GM18909 (cell line): Measurements from ENCODE around the gene CRYGA.

ENCODE experiments used
- ATAC-seq: cut with Tn5 transposase; IDR thresholded peaks from one replicate; pipeline ENCODE4 v1.9.1; 2021; ENCODE audit warnings: mild to moderate bottlenecking; ENCODE audit not compliant: unreplicated experiment, poor library complexity

CRYGA gene, protein sequence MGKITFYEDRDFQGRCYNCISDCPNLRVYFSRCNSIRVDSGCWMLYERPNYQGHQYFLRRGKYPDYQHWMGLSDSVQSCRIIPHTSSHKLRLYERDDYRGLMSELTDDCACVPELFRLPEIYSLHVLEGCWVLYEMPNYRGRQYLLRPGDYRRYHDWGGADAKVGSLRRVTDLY

DNA sequence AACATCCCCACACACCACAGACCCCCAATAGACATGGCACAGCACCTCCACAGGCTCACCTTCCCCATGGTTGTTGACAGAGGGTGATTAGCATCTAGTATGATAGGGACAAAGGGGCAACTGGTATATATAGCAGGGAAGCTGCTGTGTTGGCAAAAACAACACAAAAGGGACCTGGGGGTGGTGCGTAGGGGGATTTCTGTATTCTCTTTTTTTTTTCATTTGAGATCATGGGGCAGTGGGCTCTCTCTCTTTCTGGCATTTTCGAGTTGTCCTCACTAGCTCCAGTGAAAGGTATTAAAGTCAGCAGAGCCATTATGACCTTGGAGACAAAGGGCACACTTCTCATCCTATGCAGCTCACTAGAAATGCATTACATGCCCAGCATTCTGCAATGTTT, at the start of gene CRYGA:
Gene CRYGA, minus strand, starts transcription at position 101 of the 400 bp plus-strand sequence. Its CDS starts 33 bp downstream, at position 68.
- ATAC-seq = no peak

- no peak for ATAC-seq
Measured at GRCh38 chr2:208210688-208211451, 47.5 kb upstream of the CRYGA start.

- no peak for ATAC-seq
Measured at GRCh38 chr2:208208335-208209085, 45.1 kb upstream of the CRYGA start.

DNA sequence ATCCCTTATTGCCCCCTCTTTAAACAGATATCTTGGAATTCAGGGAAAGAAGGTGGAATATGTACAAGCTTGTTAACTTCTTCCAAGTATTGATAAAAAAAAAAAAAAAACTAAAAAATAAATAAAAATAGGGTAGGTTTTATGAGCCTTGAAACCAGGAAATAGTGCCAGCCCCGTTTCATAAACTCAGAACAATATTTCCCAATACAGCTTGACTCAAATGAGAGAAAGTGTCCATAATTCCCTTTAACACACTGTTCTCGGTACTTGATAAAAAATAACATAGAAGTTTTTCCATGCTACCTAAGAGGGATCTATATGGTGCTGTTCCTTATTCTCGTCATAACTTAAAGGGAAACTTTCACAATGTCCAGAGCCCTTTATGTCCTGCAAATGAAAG, 44.4 kb upstream of the CRYGA start:
- no peak for ATAC-seq

- ATAC-seq = no peak
Measured at GRCh38 chr2:208204166-208204565, 40.8 kb upstream of the CRYGA start.

DNA sequence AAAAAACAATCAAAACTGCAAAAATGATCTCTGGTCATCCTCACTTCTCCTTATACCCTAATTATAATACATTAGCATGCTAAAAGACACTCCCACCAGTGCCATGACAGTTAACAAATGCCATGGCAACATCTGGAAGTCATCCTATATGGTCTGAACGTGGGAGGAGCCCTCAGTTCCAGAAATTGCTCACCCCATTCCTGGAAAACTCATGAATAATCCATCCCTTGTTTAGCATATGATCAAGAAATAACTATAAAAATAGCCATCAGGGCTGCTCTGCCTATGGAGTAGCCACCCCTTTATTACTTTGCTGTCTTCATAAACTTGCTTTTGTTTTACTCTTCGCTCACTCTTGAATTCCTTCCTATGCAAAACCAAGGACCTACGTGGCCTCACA, 32.1 kb upstream of the CRYGA start:
- ATAC-seq = no peak

DNA sequence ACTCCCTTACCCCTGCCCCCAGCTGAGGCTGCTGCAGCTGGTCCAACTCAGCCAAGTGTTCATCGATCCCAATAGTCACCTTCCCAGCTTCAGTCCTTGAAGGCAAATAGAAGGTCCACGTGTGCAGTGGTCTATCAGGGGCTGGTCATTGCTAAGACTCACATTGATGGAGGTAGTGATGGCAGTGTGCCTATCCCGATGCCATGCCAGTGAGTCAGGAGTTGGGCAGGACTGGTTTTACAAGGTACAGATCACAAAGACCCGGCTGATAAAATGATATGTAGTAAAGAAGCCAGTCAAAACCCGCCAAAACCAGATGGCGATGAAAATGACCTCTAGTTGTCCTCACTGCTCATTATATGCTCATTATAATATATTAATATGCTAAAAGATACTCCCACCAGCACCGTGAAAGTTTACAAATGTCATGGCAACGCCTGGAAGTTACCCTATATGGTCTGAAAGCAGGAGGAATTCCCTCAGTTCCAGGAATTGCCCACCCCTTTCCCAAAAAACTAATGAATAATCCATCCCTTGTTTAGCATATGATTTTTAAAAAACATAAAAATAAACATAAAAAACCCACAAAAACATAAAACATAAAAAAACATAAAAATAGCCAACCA, 29.3 kb upstream of the CRYGA start:
- ATAC-seq = no peak

GRCh38 chr2:208189810-208190503, 26.6 kb upstream of the CRYGA start, which contains the start of gene C2orf80:
Gene C2orf80 (minus strand): TSS chr2:208190030. CDS start chr2:208186986, 3,044 bp downstream.
- ATAC-seq = no peak

- ATAC-seq = no peak
Measured at GRCh38 chr2:208189069-208189809, 25.9 kb upstream of the CRYGA start.

DNA sequence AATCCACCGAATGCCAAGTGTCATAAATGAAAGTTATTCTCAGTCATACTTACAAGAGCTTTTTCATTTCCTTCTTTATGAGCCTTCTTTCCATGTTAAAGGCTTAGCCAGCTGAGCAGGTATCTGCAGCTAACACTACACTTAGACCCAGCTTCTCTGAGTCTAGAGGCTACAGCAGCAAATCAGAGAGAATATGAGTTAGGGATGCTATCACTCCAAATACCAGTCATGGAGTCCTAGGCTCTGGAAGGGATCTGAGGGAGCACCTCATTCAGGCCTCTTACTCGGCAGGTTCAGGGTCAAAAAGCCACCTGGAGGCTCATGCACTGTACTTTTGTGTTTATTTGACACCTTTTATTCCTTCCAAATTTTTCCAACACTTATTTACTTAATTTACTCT, 23.5 kb upstream of the CRYGA start:
- no peak for ATAC-seq

DNA sequence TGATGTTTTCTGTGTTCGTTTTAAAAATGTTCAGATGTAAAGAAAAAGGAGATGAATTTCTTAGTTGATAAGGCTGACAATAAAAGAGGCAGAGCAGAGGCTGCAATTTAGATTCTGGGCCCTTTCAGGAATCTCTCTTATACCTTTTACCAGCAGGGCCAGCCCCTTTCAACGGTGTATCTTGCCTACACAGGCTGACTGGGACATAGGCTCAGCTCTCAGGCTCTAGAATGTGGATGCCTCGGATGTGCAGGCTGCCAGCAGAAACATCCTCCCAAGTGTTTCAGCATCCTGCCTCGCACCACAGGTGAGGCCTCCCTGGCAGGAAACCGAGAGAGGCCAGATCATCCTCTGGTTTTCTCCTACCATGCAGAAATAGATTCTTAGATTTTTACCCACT, 23.1 kb upstream of the CRYGA start:
- no peak for ATAC-seq

- no peak for ATAC-seq
Measured at GRCh38 chr2:208183972-208184705, 20.8 kb upstream of the CRYGA start.

DNA sequence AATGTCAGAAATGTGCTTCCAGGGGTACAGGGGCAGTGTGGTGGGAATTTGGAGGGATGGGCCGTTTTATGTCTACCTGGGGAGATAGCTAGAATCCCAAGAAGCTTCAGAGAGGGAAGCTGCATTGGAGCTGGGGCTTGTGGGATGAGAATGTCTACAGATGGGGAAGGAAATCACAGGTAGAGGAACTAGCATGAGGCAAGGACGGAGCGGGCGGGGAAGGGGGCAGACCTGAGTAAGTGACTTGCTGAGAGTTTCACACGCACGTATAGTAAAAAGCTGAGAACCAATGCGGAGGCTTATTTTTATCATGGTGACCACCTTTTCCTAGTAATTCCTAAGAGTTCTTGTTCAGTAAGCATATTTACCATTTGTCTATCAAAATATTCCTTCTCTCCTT, 20.1 kb upstream of the CRYGA start:
- ATAC-seq = no peak

DNA sequence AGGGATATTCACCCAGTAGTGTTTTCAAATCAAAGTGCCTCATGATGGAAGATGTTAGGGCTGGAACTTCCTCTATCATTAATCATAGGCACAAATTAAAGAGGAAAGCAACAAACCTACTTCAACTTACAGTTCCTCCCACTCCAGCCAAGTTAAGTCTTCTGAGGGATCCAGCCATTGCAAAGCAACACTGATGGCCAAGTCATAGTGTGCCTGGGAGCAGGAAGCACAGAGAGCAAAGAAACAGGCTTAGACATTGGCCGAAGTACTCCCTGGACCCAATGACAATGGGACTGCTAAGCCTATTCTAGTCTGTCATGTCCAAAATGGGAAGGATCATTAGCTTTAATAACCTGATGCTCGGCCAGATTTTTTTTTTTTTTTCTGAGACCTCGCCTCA, 19.4 kb upstream of the CRYGA start:
- ATAC-seq = no peak

- no peak for ATAC-seq
Measured at GRCh38 chr2:208179028-208179609, 15.7 kb upstream of the CRYGA start.

GRCh38 chr2:208175840-208176153, 12.4 kb upstream of the CRYGA start:
- no peak for ATAC-seq

GRCh38 chr2:208175069-208175839, 11.9 kb upstream of the CRYGA start:
- peak; percentile 99 for ATAC-seq

GRCh38 chr2:208174144-208174543, 10.8 kb upstream of the CRYGA start:
- no peak for ATAC-seq
